ENCODE measurements around the gene CCDC9.

The CCDC9 gene

DNA sequence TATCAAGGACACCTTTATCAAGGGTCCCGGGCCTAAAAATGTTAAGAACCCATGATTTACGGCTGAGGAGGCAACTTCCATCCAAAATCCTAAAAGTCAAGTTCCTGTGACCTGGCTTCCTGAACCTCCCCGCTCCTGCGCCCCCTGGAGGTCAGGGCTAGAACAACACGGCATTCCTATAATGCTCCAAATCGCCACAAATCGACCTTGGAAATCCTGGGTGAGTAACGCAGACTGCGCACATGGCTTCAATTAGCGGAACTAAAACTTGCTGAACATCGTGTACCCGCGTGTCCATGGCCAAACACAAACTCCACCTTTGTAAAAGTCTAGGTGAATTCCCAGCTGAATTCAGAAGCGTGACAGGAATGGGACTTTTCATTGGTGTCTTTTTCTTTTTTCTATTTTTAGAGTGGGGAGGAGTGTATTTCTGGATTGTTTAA, 49.0 kb downstream of the CCDC9 start:
- H3K4me3 ChIP-seq (ENCODE audit: control insufficient read depth, low read depth, low read length) = no peak overlapping the region
- TF ChIP-seq, protein P1, sequence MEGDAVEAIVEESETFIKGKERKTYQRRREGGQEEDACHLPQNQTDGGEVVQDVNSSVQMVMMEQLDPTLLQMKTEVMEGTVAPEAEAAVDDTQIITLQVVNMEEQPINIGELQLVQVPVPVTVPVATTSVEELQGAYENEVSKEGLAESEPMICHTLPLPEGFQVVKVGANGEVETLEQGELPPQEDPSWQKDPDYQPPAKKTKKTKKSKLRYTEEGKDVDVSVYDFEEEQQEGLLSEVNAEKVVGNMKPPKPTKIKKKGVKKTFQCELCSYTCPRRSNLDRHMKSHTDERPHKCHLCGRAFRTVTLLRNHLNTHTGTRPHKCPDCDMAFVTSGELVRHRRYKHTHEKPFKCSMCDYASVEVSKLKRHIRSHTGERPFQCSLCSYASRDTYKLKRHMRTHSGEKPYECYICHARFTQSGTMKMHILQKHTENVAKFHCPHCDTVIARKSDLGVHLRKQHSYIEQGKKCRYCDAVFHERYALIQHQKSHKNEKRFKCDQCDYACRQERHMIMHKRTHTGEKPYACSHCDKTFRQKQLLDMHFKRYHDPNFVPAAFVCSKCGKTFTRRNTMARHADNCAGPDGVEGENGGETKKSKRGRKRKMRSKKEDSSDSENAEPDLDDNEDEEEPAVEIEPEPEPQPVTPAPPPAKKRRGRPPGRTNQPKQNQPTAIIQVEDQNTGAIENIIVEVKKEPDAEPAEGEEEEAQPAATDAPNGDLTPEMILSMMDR (IDR thresholded peaks at IDR 0.05; ENCODE audit: control insufficient read depth, insufficient read depth, low read depth, low read length, missing control alignments) = peak; percentile 96
- DNase-seq (ENCODE audit: low read depth) = peak; percentile 76

DNA sequence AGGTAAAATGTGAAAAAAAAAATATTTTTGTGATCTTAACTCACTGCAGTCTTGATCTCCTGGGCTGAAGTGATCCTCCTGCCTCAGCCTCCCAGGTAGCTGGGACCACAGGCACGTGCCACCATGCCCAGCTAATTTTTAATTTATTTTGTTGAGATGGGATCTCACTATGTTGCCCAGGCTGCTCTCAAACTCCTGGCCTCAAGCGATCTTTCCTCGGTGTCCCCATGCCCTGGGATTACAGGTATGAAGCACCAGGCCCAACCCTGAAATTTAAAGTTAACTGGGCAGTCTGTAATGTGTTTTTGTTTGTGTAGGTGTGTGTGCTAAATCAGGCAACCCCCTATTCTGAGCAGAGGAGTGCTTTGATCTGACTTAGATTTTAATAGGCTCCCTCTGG, 50.0 kb downstream of the CCDC9 start:
- no peak overlapping the region for H3K4me3 ChIP-seq (ENCODE audit: control insufficient read depth, low read depth, low read length)
- TF ChIP-seq, protein P1 (IDR thresholded peaks at IDR 0.05; ENCODE audit: control insufficient read depth, insufficient read depth, low read depth, low read length, missing control alignments) = no peak
- no peak for DNase-seq (ENCODE audit: low read depth)

DNA sequence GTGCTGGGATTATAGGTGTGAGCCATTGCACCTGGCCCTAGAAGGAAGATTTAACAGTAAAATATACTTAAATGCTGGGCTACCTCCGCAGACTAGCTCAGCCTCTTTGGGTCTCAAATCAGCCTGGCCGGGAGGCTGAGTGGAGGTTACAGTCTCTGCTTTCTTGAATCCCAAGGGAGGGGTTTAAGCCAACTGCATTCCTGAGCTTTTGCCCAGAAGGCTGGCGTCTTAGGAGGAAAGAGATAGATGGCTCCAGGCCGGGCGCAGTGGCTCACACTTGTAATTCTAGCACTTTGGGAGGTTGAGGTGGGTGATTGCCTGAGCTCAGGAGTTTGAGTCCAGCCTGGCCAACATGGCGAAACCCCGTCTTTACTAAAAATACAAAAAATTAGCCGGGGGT, 52.7 kb downstream of the CCDC9 start:
- no peak overlapping the region for H3K4me3 ChIP-seq (ENCODE audit: control insufficient read depth, low read depth, low read length)
- TF ChIP-seq, protein P1 (IDR thresholded peaks at IDR 0.05; ENCODE audit: control insufficient read depth, insufficient read depth, low read depth, low read length, missing control alignments) = no peak
- DNase-seq (ENCODE audit: low read depth) = no peak

DNA sequence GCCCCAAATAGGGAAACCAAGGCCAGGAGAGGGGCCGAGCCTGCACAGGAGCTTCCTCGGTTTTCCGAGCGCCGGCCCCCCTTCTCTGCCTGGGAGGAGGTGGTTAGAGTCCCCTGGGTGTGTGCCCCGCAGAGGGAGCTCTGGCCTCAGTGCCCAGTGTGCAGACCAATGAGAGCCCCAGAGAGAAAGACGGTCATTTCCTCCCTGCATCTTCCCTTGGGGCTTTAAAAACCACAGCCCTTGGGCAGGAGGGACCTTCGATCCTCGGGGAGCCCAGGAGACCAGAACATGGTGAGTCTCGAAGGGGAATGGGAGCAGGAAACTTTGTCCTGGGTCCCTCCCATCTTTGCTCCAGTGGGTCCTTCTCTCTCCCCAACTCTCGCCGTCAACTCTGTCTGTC, 53.3 kb downstream of the CCDC9 start, which contains the start of gene C5AR1:
Gene C5AR1, plus strand, starts transcription at position 254 of the 400 bp plus-strand sequence. Its CDS starts 35 bp downstream, at position 289.
- no peak within 1 kb of the TSS for H3K4me3 ChIP-seq (ENCODE audit: control insufficient read depth, low read depth, low read length)

DNA sequence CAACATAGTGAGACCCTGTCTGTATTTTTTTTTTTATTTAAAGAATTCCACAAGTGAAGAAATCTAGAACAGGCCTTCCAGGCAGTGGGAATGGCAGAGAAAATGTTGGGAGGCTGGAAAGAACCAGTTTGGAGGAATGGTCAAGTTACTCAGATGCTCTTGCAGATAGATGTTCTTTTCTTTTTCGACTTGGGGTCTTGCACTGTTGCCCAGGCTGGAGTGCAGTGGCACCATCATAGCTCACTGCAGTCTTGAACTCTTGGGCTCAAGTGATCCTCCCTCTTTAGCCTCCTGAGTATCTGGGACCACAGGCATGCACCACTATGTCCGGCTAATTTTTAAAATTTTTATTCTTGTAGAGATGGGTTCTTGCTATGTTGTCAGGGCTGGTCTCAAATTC, 54.0 kb downstream of the CCDC9 start:
- no peak for DNase-seq (ENCODE audit: low read depth)
- no peak overlapping the region for H3K4me3 ChIP-seq (ENCODE audit: control insufficient read depth, low read depth, low read length)
- TF ChIP-seq, protein P1 (IDR thresholded peaks at IDR 0.05; ENCODE audit: control insufficient read depth, insufficient read depth, low read depth, low read length, missing control alignments) = no peak

More for the DNA sequence above, 53.3 kb downstream of the CCDC9 start, which contains the start of gene C5AR1:
- no peak for DNase-seq (ENCODE audit: low read depth)
- TF ChIP-seq, protein P1 (IDR thresholded peaks at IDR 0.05; ENCODE audit: control insufficient read depth, insufficient read depth, low read depth, low read length, missing control alignments) = no peak

DNA sequence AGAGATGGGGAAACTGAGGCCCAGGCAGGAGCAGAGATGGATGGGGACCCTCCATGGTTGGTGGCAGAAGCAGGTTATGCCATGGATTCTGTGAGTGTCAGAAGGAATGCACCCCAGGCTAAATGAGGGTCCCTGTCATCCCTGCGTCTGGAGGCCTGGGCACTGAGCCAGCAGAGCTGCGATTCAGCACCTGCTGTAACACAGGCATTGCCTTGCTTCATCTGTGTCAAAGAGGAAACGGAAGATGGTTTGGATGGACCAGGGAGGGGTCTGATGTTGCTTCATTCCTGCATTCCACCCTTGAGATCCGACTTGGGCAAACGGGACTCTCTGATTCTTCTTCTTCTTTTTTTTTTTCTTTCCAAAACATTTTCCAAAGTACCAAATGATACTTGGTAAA, 54.5 kb downstream of the CCDC9 start:
- no peak overlapping the region for H3K4me3 ChIP-seq (ENCODE audit: control insufficient read depth, low read depth, low read length)
- TF ChIP-seq, protein P1 (IDR thresholded peaks at IDR 0.05; ENCODE audit: control insufficient read depth, insufficient read depth, low read depth, low read length, missing control alignments) = no peak
- DNase-seq (ENCODE audit: low read depth) = no peak
